HUES48 (cell line): Measurements from ENCODE around the gene BABAM2.

Source experiments
- H3K27ac ChIP-seq: one replicate; pipeline ENCODE4 v1.7.0; 2013; ENCODE audit warnings: low read depth, low read length, inconsistent platforms
- H3K27me3 ChIP-seq: 2 replicates; pipeline ENCODE4 v1.6.1; 2013; ENCODE audit warnings: mild to moderate bottlenecking, low read length; ENCODE audit not compliant: control insufficient read depth, insufficient read depth
- H3K36me3 ChIP-seq: 2 replicates; pipeline ENCODE4 v1.6.1; 2013; ENCODE audit warnings: low read length; ENCODE audit not compliant: control insufficient read depth, insufficient read depth
- H3K4me1 ChIP-seq: 2 replicates; pipeline ENCODE4 v1.6.1; 2013; ENCODE audit warnings: mild to moderate bottlenecking, low read length; ENCODE audit not compliant: control insufficient read depth, insufficient read depth
- H3K4me3 ChIP-seq: 2 replicates; pipeline ENCODE4 v1.5.1; 2013; ENCODE audit warnings: mild to moderate bottlenecking, low read depth, low read length
- H3K9ac ChIP-seq: 2 replicates; pipeline ENCODE4 v1.6.1; 2013; ENCODE audit warnings: mild to moderate bottlenecking, low read depth, low read length, moderate library complexity
- H3K9me3 ChIP-seq: 2 replicates; pipeline ENCODE4 v1.6.1; 2013; ENCODE audit warnings: low read length; ENCODE audit not compliant: control insufficient read depth, insufficient read depth

BABAM2 gene

GRCh38 chr2:28322051-28322450, 431.5 kb downstream of the BABAM2 start:
- Histone ChIP-seq H3K36me3 (no peaks in the 10 kb centered on the region), H3K9ac (no peak overlapping the region), H3K4me3 (no peak overlapping the region), H3K4me1 (peaks cover 48% of the 10 kb centered on the region), H3K27me3 (no peaks in the 10 kb centered on the region), H3K27ac (peak overlapping the region; percentile 87), H3K9me3 (no peaks in the 10 kb centered on the region)

DNA sequence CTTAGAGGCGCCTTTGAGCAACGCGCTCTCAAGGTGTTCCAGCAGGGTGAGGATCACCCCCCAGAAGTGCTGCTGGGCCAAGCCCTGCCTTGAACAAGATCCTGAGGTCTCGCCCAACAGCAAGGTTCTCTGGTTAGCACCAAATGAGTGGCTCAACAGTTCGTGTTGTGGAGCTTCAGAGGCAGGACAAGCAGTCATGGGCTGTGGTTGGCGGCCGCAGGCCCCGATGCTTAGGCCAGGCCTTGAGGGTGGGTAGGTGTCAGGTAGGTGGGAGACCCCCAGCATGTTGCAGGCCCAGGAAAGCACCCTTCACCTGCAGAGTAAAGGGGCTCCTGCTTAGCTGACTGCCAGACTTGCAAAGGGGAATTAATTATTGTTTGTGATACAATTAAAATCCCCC, 431.9 kb downstream of the BABAM2 start:
- H3K9ac ChIP-seq: no peak overlapping the region
- no peaks in the 10 kb centered on the region for H3K36me3 ChIP-seq
- H3K4me1 ChIP-seq: peaks cover 48% of the 10 kb centered on the region
- peak overlapping the region; percentile 87 for H3K27ac ChIP-seq
- no peaks in the 10 kb centered on the region for H3K9me3 ChIP-seq
- H3K27me3 ChIP-seq: no peaks in the 10 kb centered on the region
- no peak overlapping the region for H3K4me3 ChIP-seq

DNA sequence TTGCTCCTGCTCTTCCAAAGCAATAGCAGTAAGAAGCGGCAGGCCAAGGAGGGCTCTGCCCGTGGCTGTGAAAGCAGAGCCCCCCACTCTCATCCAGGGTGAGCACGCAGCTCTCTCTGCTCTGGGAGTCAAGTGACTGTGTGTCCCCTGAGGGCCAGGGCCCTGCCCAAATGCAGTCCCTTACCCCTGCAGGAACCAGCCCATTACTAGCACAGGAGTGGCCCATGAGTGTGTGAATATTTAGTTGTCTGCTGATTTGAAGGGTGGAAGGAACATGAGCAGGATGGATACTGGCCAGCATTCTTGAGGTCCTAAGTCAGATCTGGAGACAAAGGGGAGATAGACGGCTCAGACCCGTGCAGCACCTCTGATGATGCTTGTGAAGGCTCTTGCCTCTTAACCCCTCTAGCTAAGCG, 432.5 kb downstream of the BABAM2 start:
- no peak overlapping the region for H3K4me3 ChIP-seq
- H3K9ac ChIP-seq: no peak overlapping the region
- no peaks in the 10 kb centered on the region for H3K9me3 ChIP-seq
- H3K27me3 ChIP-seq: no peaks in the 10 kb centered on the region
- H3K4me1 ChIP-seq: peaks cover 46% of the 10 kb centered on the region
- H3K36me3 ChIP-seq: no peaks in the 10 kb centered on the region
- H3K27ac ChIP-seq: no peak overlapping the region

- Histone ChIP-seq H3K4me1 (peaks cover 34% of the 10 kb centered on the region), H3K27ac (no peak overlapping the region), H3K9me3 (no peaks in the 10 kb centered on the region), H3K9ac (no peak overlapping the region), H3K4me3 (no peak overlapping the region), H3K27me3 (no peaks in the 10 kb centered on the region), H3K36me3 (no peaks in the 10 kb centered on the region)
Measured at GRCh38 chr2:28325173-28325566, 434.6 kb downstream of the BABAM2 start.

DNA sequence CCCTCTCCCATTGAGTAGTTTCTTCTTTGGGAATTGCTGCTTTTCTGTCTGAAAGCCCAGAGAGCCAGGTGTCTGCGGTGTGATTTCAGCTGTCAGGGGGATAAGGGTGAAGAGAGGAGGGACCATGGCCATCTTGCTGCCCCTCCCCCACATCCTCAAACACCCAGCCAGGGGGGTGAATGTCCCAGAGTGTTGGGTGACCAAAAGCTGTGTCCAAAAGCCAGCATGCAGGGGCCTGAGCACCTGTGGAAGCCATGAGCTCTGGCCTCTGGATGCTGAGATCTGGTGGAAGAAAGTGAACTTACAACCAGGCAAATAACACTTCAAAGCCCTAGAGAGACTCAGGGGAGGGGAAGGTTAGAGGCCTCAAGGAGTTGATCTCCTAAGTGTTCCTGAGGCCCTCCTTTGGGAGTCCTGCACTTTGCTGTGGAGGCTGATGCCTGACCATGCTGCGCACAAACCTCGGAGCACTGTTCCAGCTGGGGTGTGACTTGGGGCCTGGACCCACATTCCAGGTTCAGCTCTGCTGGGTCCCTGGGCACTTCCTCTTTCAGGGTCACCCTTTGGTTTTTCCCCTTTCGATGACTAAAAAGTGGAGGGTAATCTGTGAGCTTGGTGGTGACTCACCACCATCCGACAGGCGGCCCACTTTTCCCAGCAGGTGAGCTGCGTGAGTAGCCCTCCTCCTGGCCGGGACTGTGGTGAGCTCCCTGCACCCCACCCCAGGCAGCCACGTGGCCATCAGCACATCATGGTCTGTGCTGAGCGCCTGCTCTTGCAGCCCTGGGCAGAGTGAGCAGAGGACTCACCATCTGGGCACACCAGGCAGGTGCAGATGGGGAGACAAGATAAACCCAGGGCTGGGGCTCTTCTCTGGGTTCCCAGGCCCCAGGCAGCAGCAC, 435.3 kb downstream of the BABAM2 start:
- H3K27me3 ChIP-seq: no peaks in the 10 kb centered on the region
- peaks cover 34% of the 10 kb centered on the region for H3K4me1 ChIP-seq
- H3K9ac ChIP-seq: no peak overlapping the region
- no peaks in the 10 kb centered on the region for H3K9me3 ChIP-seq
- no peak overlapping the region for H3K4me3 ChIP-seq
- no peak overlapping the region for H3K27ac ChIP-seq
- H3K36me3 ChIP-seq: no peaks in the 10 kb centered on the region

- H3K9ac ChIP-seq: no peak overlapping the region
- H3K4me1 ChIP-seq: peaks cover 27% of the 10 kb centered on the region
- H3K27ac ChIP-seq: no peak overlapping the region
- H3K27me3 ChIP-seq: no peaks in the 10 kb centered on the region
- H3K9me3 ChIP-seq: no peaks in the 10 kb centered on the region
- no peaks in the 10 kb centered on the region for H3K36me3 ChIP-seq
- H3K4me3 ChIP-seq: no peak overlapping the region
Measured at GRCh38 chr2:28326469-28326805, 435.9 kb downstream of the BABAM2 start.

- H3K27me3 ChIP-seq: no peaks in the 10 kb centered on the region
- no peak overlapping the region for H3K4me3 ChIP-seq
- H3K27ac ChIP-seq: no peak overlapping the region
- H3K4me1 ChIP-seq: peaks cover 22% of the 10 kb centered on the region
- no peaks in the 10 kb centered on the region for H3K9me3 ChIP-seq
- no peaks in the 10 kb centered on the region for H3K36me3 ChIP-seq
- no peak overlapping the region for H3K9ac ChIP-seq
Measured at GRCh38 chr2:28326881-28327505, 436.5 kb downstream of the BABAM2 start.

GRCh38 chr2:28327581-28327955, 437.0 kb downstream of the BABAM2 start:
- Histone ChIP-seq H3K36me3 (no peaks in the 10 kb centered on the region), H3K27ac (no peak overlapping the region), H3K9me3 (no peaks in the 10 kb centered on the region), H3K4me3 (no peak overlapping the region), H3K27me3 (no peaks in the 10 kb centered on the region), H3K4me1 (peaks cover 16% of the 10 kb centered on the region), H3K9ac (no peak overlapping the region)

DNA sequence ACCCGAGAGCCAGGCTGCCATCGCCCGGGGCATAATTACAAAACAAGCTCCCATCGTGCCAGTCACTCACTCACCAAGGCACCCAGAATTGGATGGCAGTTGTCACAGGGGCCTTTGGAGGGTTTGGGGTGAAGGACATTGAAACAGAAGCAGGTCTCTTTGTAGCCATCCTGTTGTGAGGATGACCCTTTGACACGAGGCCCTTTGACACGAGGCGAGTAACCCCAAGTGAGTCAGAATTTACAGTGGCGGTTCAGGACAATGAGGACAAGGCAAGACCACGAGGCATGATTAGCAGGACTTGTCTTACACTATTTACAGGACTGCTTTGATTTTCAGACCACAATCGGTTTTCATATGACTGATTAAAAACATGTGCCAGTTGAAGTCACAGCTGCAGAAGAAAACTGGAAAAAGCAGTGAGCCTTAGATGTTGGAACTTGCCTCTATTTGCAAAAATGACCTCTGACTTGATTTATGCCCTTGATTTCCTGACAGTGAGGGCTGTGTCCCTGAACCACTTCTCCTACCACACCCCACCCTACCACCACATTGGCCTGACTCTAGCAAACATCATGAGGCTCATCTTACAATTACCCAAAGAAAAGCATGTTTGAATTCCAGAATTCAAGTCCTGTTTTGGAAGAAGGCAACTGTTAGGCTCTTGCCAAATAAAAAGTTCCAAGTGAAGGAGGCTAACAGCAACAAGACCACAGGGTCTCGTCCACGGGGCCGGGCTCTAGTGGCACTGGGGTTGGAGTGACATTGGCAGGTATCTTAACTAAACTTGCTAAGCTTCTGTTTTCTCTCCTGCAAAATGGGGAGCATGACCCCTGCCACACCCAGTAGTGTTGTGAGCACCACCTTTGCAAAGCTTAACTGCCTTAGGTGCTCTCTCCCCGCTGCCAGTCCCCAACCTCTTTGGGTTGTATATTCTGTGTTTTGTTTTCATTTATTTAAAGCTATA, 437.7 kb downstream of the BABAM2 start:
- Histone ChIP-seq H3K36me3 (no peaks in the 10 kb centered on the region), H3K27me3 (no peaks in the 10 kb centered on the region), H3K9ac (no peak overlapping the region), H3K27ac (no peak overlapping the region), H3K4me3 (no peak overlapping the region), H3K4me1 (peaks cover 9% of the 10 kb centered on the region), H3K9me3 (no peaks in the 10 kb centered on the region)

DNA sequence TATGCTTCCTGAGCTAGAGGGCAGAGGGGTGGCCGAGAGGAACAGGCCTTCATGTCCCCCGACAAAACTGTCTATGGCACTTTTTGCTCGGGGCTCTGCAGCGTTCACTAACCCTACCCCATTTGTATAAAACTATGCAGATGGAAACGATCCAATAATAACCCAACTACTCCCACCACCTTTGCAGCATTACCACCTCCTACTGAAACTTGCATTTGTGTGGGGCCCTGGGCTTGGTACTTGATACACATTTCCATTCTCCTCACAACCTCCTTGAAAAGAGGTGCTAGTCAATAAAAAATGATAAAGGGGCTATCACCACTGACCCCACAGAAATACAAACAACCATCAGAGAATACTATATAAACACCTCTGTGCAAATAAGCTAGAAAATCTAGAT, 438.7 kb downstream of the BABAM2 start:
- no peak overlapping the region for H3K4me3 ChIP-seq
- peaks cover 9% of the 10 kb centered on the region; the same call in 1 of the 2 replicates for H3K4me1 ChIP-seq
- H3K27me3 ChIP-seq: no peaks in the 10 kb centered on the region
- no peaks in the 10 kb centered on the region for H3K36me3 ChIP-seq
- H3K9ac ChIP-seq: no peak overlapping the region
- no peak overlapping the region for H3K27ac ChIP-seq
- H3K9me3 ChIP-seq: no peaks in the 10 kb centered on the region
